ENCODE results near the gene SORL1-AS1.

Gene SORL1-AS1

DNA sequence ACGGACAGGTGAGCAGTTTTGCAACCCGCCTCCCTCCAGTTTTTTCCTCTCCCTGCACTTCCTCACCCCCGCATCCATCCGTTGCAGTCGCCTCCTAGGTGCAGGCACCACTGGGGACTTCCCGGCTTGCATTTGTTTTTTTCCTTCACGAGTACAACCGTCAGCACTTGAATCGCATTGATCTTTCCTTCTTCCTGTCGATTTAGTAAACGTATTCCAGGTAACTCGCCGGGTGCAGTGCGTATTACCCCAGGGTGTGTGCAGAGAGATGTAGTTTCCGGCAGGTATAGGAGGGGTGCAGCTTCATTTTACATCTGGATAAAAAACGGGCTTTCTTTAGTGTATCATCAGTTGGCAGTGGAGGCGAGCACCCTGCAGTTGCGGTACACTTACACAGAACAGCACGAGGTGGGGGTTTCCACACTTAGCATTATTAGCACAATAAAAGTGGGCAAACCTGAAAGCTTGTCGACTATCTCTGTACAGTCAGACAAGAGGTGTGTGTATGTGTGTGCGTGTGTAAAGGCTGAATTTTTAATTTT, at the start of gene SORL1-AS1:
Gene SORL1-AS1 (minus strand): TSS at position 359 of the 542 bp plus-strand sequence.
- no peaks in the 10 kb centered on the region for H3K27me3 ChIP-seq (ENCODE audit: control insufficient read depth in 3 of 3, insufficient read depth in 3 of 3, low read length in 2 of 3)
- peak within 1 kb of the TSS in 1 of 2 donors; percentile 70 for H3K9ac ChIP-seq (ENCODE audit: insufficient read depth in 1 of 2, low read length in 2 of 2)
- WGBS, 2 donors: 2 to 6% methylated on average over 21 of the region's 21 CpGs
- H3K27ac ChIP-seq (ENCODE audit: low read depth in 1 of 2, low read length in 1 of 2): peak within 1 kb of the TSS in 1 of 2 donors; percentile 74
- DNase-seq: peak in 2 of 3 donors; percentile 20 to 40
- peaks cover 0 to 16% (median 0%) of the 10 kb centered on the region in 5 donors for H3K4me1 ChIP-seq (ENCODE audit: control insufficient read depth in 5 of 5, insufficient read depth in 5 of 5, low read length in 5 of 5)
- H3K36me3 ChIP-seq (ENCODE audit: control insufficient read depth in 4 of 4, insufficient read depth in 4 of 4, low read length in 4 of 4): peaks cover 0 to 3% (median 0%) of the 10 kb centered on the region in 4 donors
- TF ChIP-seq, protein P1, sequence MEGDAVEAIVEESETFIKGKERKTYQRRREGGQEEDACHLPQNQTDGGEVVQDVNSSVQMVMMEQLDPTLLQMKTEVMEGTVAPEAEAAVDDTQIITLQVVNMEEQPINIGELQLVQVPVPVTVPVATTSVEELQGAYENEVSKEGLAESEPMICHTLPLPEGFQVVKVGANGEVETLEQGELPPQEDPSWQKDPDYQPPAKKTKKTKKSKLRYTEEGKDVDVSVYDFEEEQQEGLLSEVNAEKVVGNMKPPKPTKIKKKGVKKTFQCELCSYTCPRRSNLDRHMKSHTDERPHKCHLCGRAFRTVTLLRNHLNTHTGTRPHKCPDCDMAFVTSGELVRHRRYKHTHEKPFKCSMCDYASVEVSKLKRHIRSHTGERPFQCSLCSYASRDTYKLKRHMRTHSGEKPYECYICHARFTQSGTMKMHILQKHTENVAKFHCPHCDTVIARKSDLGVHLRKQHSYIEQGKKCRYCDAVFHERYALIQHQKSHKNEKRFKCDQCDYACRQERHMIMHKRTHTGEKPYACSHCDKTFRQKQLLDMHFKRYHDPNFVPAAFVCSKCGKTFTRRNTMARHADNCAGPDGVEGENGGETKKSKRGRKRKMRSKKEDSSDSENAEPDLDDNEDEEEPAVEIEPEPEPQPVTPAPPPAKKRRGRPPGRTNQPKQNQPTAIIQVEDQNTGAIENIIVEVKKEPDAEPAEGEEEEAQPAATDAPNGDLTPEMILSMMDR (IDR thresholded peaks at IDR 0.05; ENCODE audit: control extremely low read depth, extremely low read depth): no peak
- no peaks in the 10 kb centered on the region for H3K9me3 ChIP-seq (ENCODE audit: control insufficient read depth in 4 of 4, insufficient read depth in 3 of 4, low read length in 3 of 4)
- H3K4me3 ChIP-seq: peak within 1 kb of the TSS; percentile 57
- ATAC-seq (ENCODE audit: insufficient read depth, low FRiP score): no peak

GRCh38 chr11:121500717-121501116, 48.0 kb upstream of the SORL1-AS1 start:
- ATAC-seq (ENCODE audit: insufficient read depth, low FRiP score) (no peak), DNase-seq (no peak)
- no peak overlapping the region for H3K27ac ChIP-seq (ENCODE audit: low read depth in 1 of 2, low read length in 1 of 2)
- H3K4me1 ChIP-seq (ENCODE audit: control insufficient read depth in 5 of 5, insufficient read depth in 5 of 5, low read length in 5 of 5): no peaks in the 10 kb centered on the region
- TF ChIP-seq, protein P1 (IDR thresholded peaks at IDR 0.05; ENCODE audit: control extremely low read depth, extremely low read depth): no peak
- 84 to 85% methylated on average over 1 of the region's 1 CpG for WGBS, 2 donors
- H3K36me3 ChIP-seq (ENCODE audit: control insufficient read depth in 4 of 4, insufficient read depth in 4 of 4, low read length in 4 of 4): peaks cover 0 to 15% (median 8%) of the 10 kb centered on the region in 4 donors
- no peaks in the 10 kb centered on the region for H3K9me3 ChIP-seq (ENCODE audit: control insufficient read depth in 4 of 4, insufficient read depth in 3 of 4, low read length in 3 of 4)
- H3K9ac ChIP-seq (ENCODE audit: insufficient read depth in 1 of 2, low read length in 2 of 2): no peak overlapping the region
- H3K27me3 ChIP-seq (ENCODE audit: control insufficient read depth in 3 of 3, insufficient read depth in 3 of 3, low read length in 2 of 3): no peaks in the 10 kb centered on the region
- H3K4me3 ChIP-seq: no peak overlapping the region

GRCh38 chr11:121500275-121500674, 47.5 kb upstream of the SORL1-AS1 start:
- Histone ChIP-seq H3K36me3 (ENCODE audit: control insufficient read depth in 4 of 4, insufficient read depth in 4 of 4, low read length in 4 of 4) (peaks cover 0 to 15% (median 6%) of the 10 kb centered on the region in 4 donors), H3K4me1 (ENCODE audit: control insufficient read depth in 5 of 5, insufficient read depth in 5 of 5, low read length in 5 of 5) (no peaks in the 10 kb centered on the region), H3K27ac (ENCODE audit: low read depth in 1 of 2, low read length in 1 of 2) (no peak overlapping the region), H3K9ac (ENCODE audit: insufficient read depth in 1 of 2, low read length in 2 of 2) (no peak overlapping the region), H3K4me3 (no peak overlapping the region), H3K27me3 (ENCODE audit: control insufficient read depth in 3 of 3, insufficient read depth in 3 of 3, low read length in 2 of 3) (no peaks in the 10 kb centered on the region), H3K9me3 (ENCODE audit: control insufficient read depth in 4 of 4, insufficient read depth in 3 of 4, low read length in 3 of 4) (no peaks in the 10 kb centered on the region)
- DNase-seq (no peak), ATAC-seq (ENCODE audit: insufficient read depth, low FRiP score) (no peak)
- WGBS, 2 donors: 84 to 93% methylated on average over 2 of the region's 2 CpGs
- TF ChIP-seq, protein P1 (IDR thresholded peaks at IDR 0.05; ENCODE audit: control extremely low read depth, extremely low read depth): no peak

DNA sequence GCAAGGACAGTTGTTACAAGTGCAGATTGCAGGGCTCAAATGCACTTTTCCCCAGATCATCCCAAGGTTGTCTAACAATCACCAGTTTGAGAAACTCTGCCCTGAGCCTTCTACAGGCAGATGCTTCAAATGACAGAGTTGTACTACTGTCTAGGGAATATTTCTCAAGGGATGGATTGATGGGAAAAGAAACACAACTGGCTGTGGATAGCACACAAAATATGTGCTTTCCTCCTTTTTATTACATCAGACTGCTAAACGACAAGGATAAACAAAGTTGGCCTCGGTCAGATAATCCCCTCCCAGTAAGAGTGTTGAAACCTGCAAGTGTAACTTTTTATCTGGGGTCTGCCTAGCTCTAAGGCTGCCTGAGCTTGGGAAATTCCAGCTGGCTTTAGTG, 46.6 kb upstream of the SORL1-AS1 start:
- TF ChIP-seq, protein P1 (IDR thresholded peaks at IDR 0.05; ENCODE audit: control extremely low read depth, extremely low read depth): no peak
- Histone ChIP-seq H3K9ac (ENCODE audit: insufficient read depth in 1 of 2, low read length in 2 of 2) (no peak overlapping the region), H3K27ac (ENCODE audit: low read depth in 1 of 2, low read length in 1 of 2) (no peak overlapping the region), H3K36me3 (ENCODE audit: control insufficient read depth in 4 of 4, insufficient read depth in 4 of 4, low read length in 4 of 4) (peaks cover 0 to 15% (median 6%) of the 10 kb centered on the region in 4 donors), H3K9me3 (ENCODE audit: control insufficient read depth in 4 of 4, insufficient read depth in 3 of 4, low read length in 3 of 4) (no peaks in the 10 kb centered on the region), H3K27me3 (ENCODE audit: control insufficient read depth in 3 of 3, insufficient read depth in 3 of 3, low read length in 2 of 3) (no peaks in the 10 kb centered on the region), H3K4me1 (ENCODE audit: control insufficient read depth in 5 of 5, insufficient read depth in 5 of 5, low read length in 5 of 5) (no peaks in the 10 kb centered on the region), H3K4me3 (no peak overlapping the region)
- peak in 2 of 3 donors; percentile 31 to 53 for DNase-seq
- 14 to 32% methylated on average over 2 of the region's 2 CpGs for WGBS, 2 donors
- no peak for ATAC-seq (ENCODE audit: insufficient read depth, low FRiP score)
